ENCODE data around the gene AP3M1.

- TF ChIP-seq CREB1 (IDR thresholded peaks at IDR 0.05; ENCODE audit: low read depth) (no peak), REST (IDR thresholded peaks at IDR 0.05; ENCODE audit: low read depth) (no peak), FOXM1 (IDR thresholded peaks at IDR 0.05; ENCODE audit: borderline replicate concordance, low read depth) (no peak), EP300 (IDR thresholded peaks at IDR 0.05; ENCODE audit: borderline replicate concordance) (no peak), TAF1 (IDR thresholded peaks at IDR 0.05; ENCODE audit: low read depth) (no peak), MAX (IDR thresholded peaks at IDR 0.05) (no peak), EGR1 (IDR thresholded peaks at IDR 0.05) (no peak), TCF12 (IDR thresholded peaks at IDR 0.05; ENCODE audit: low read depth) (no peak), TEAD4 (IDR thresholded peaks at IDR 0.05) (no peak), CEBPB (IDR thresholded peaks at IDR 0.05) (no peak), RAD21 (IDR thresholded peaks at IDR 0.05; ENCODE audit: low read depth) (no peak), ZBTB7A (IDR thresholded peaks at IDR 0.05; ENCODE audit: low read depth) (no peak), YY1 (IDR thresholded peaks at IDR 0.05; ENCODE audit: low read depth) (no peak)
- TF ChIP-seq, protein P1, sequence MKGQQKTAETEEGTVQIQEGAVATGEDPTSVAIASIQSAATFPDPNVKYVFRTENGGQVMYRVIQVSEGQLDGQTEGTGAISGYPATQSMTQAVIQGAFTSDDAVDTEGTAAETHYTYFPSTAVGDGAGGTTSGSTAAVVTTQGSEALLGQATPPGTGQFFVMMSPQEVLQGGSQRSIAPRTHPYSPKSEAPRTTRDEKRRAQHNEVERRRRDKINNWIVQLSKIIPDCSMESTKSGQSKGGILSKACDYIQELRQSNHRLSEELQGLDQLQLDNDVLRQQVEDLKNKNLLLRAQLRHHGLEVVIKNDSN (IDR thresholded peaks at IDR 0.05): no peak
Measured at GRCh38 chr10:74075906-74076305, 74.7 kb downstream of the AP3M1 start.
